H1 (cell line): ENCODE data around the gene WWC2. TPM values are rescaled to one million over a fixed set of nuclear protein-coding genes. Genes with fewer than 3 reads are reported as not detected.

Experiments
- CTCF ChIA-PET: fragments of 300-600 bp; sonication (Branson Sonifier 250); formaldehyde crosslinking; loops from one replicate; lab custom pipeline; 2021; ENCODE audit not compliant: partially characterized antibody; lab: Charles Lee
- POLR2A ChIA-PET: fragments of 300-600 bp; sonication (Branson Sonifier 250); formaldehyde crosslinking; loops from one replicate; lab custom pipeline; 2021; ENCODE audit warnings: inconsistent platforms; ENCODE audit not compliant: partially characterized antibody; lab: Charles Lee
- DNase-seq, 2 experiments: peaks; one replicate each; pipeline versions ENCODE4 v3.0.0 to v3.0.0-alpha.2; 2010 to 2022; ENCODE audit warnings: low spot score in 2 of 2, low read depth in 1 of 2, mixed read lengths in 1 of 2
- FAIRE-seq: peaks from 2 replicates; lab custom pipeline; 2011; peaks lifted over from hg19 to GRCh38; lab: Jason Lieb, UNC
- H2AFZ ChIP-seq: 2 replicates; pipeline ENCODE4 v1.8.1; 2012; ENCODE audit warnings: low read length, inconsistent platforms
- H2AK5ac ChIP-seq: 2 replicates; pipeline ENCODE4 v1.6.1; 2013; ENCODE audit warnings: low read depth, low read length
- H2BK120ac ChIP-seq: replicated peaks from 2 replicates; pipeline ENCODE3; 2013; ENCODE audit warnings: low read depth, low read length, inconsistent platforms
- H2BK12ac ChIP-seq: 2 replicates; pipeline ENCODE4 v1.6.1; 2013; ENCODE audit warnings: low read depth, low read length
- H2BK15ac ChIP-seq: 2 replicates; pipeline ENCODE4 v1.6.1; 2013; ENCODE audit warnings: low read length
- H2BK20ac ChIP-seq: 2 replicates; pipeline ENCODE4 v1.6.1; 2013; ENCODE audit warnings: low read length
- H2BK5ac ChIP-seq: 2 replicates; pipeline ENCODE4 v1.6.1; 2013; ENCODE audit warnings: low read depth, low read length
- H3K14ac ChIP-seq: 2 replicates; pipeline ENCODE4 v1.6.1; 2013; ENCODE audit warnings: inconsistent platforms; ENCODE audit not compliant: insufficient read length
- H3K18ac ChIP-seq: 2 replicates; pipeline ENCODE4 v1.6.1; 2013; ENCODE audit warnings: low read length; ENCODE audit errors: extremely low read depth
- H3K23ac ChIP-seq: 2 replicates; pipeline ENCODE4 v1.6.1; 2013; ENCODE audit warnings: inconsistent platforms; ENCODE audit not compliant: insufficient read length
- H3K23me2 ChIP-seq: 2 replicates; pipeline ENCODE4 v1.6.1; 2013; ENCODE audit warnings: low read depth, low read length
- H3K27ac ChIP-seq: 2 replicates; pipeline ENCODE4 v1.6.1; 2011; ENCODE audit warnings: low read depth, low read length, inconsistent platforms
- H3K27me3 ChIP-seq, 4 experiments: replicated peaks in 1 of 4; 1 replicate in 1 of 4; 2 replicates in 3 of 4; pipeline versions ENCODE4 v1.6.1 to v1.8.1; 2011 to 2013; ENCODE audit warnings: low read length in 3 of 4, mild to moderate bottlenecking in 3 of 4, inconsistent platforms in 2 of 4, mixed read lengths in 2 of 4, moderate library complexity in 1 of 4; ENCODE audit not compliant: control insufficient read depth in 3 of 4, insufficient read depth in 3 of 4; ENCODE audit errors: extremely low read depth in 1 of 4
- H3K36me3 ChIP-seq, 4 experiments: 2 replicates each; pipeline versions ENCODE4 v1.6.1 to v1.8.1; 2011 to 2013; ENCODE audit warnings: mild to moderate bottlenecking in 4 of 4, low read length in 3 of 4, moderate library complexity in 2 of 4, control low read depth in 1 of 4, inconsistent platforms in 1 of 4; ENCODE audit not compliant: insufficient read depth in 4 of 4, control insufficient read depth in 2 of 4
- H3K4ac ChIP-seq: replicated peaks from 2 replicates; pipeline ENCODE3; 2013; ENCODE audit warnings: low read length, low read depth, mixed read lengths, inconsistent platforms; ENCODE audit not compliant: insufficient read length
- H3K4me1 ChIP-seq, 4 experiments: replicated peaks in 1 of 4; 1 replicate in 1 of 4; 2 replicates in 3 of 4; pipeline versions ENCODE4 v1.6.1 to v1.8.1; 2011 to 2013; ENCODE audit warnings: low read length in 3 of 4, inconsistent platforms in 2 of 4, mixed read lengths in 1 of 4; ENCODE audit not compliant: insufficient read depth in 4 of 4, control insufficient read depth in 3 of 4
- H3K4me2 ChIP-seq, 2 experiments: 2 replicates each; pipeline versions ENCODE4 v1.6.1 to v1.8.1; 2011 to 2013; ENCODE audit warnings: low read depth in 2 of 2, low read length in 2 of 2, control low read depth in 1 of 2, inconsistent platforms in 1 of 2, mild to moderate bottlenecking in 1 of 2; ENCODE audit not compliant: insufficient read depth in 1 of 2
- H3K4me3 ChIP-seq, 4 experiments: fragments of 200-600, 300-600 bp in 1 of 4; sonication (generic), shearing (Covaris generic), sonication (Bioruptor Twin) in 1 of 4; 2 replicates each; pipeline versions ENCODE4 v1.5.1 to v1.8.1; 2011 to 2016; ENCODE audit warnings: low read length in 4 of 4, low read depth in 3 of 4, control low read depth in 2 of 4, inconsistent platforms in 2 of 4, mild to moderate bottlenecking in 2 of 4, mixed read lengths in 1 of 4, moderate library complexity in 1 of 4; ENCODE audit not compliant: insufficient read depth in 2 of 4; ENCODE audit errors: extremely low read depth in 1 of 4
- H3K56ac ChIP-seq: replicated peaks from 2 replicates; pipeline ENCODE3; 2013; ENCODE audit warnings: low read depth, mild to moderate bottlenecking, mixed read lengths, low read length, inconsistent platforms; ENCODE audit not compliant: insufficient read length
- H3K79me1 ChIP-seq: 2 replicates; pipeline ENCODE4 v1.6.1; 2013; ENCODE audit warnings: low read depth, low read length, control low read depth
- H3K79me2 ChIP-seq, 2 experiments: 2 replicates each; pipeline versions ENCODE4 v1.6.1 to v1.8.1; 2012 to 2013; ENCODE audit warnings: low read length in 2 of 2, mild to moderate bottlenecking in 2 of 2, inconsistent platforms in 1 of 2; ENCODE audit not compliant: insufficient read depth in 2 of 2, control insufficient read depth in 1 of 2
- H3K9ac ChIP-seq, 4 experiments: replicated peaks in 1 of 4; 1 replicate in 1 of 4; 2 replicates in 3 of 4; pipeline versions ENCODE4 v1.6.1 to v1.8.1; 2011 to 2013; ENCODE audit warnings: low read depth in 3 of 4, low read length in 3 of 4, control low read depth in 2 of 4, mild to moderate bottlenecking in 2 of 4, moderate library complexity in 2 of 4, inconsistent platforms in 1 of 4; ENCODE audit errors: extremely low read depth in 1 of 4
- H3K9me3 ChIP-seq, 2 experiments: 2 replicates each; pipeline versions ENCODE4 v1.6.1 to v1.8.1; 2012 to 2013; ENCODE audit warnings: mild to moderate bottlenecking in 2 of 2, moderate library complexity in 2 of 2, control low read depth in 1 of 2, inconsistent platforms in 1 of 2, low read depth in 1 of 2, low read length in 1 of 2, mixed read lengths in 1 of 2; ENCODE audit not compliant: insufficient read depth in 2 of 2
- H4K20me1 ChIP-seq, 2 experiments: replicated peaks in 1 of 2; 2 replicates each; pipeline versions ENCODE3 to v1.8.1; 2011 to 2013; ENCODE audit warnings: inconsistent platforms in 2 of 2, low read length in 2 of 2, mild to moderate bottlenecking in 1 of 2; ENCODE audit not compliant: insufficient read depth in 2 of 2, control insufficient read depth in 1 of 2
- H4K5ac ChIP-seq: 2 replicates; pipeline ENCODE4 v1.6.1; 2013; ENCODE audit warnings: low read length, low read depth, mixed read lengths, inconsistent platforms; ENCODE audit not compliant: insufficient read length
- H4K8ac ChIP-seq: 2 replicates; pipeline ENCODE4 v1.8.0; 2013; ENCODE audit warnings: mild to moderate bottlenecking, moderate library complexity, low read length, inconsistent platforms; ENCODE audit not compliant: insufficient read depth; ENCODE audit errors: extremely low read depth
- H4K91ac ChIP-seq: replicated peaks from 2 replicates; pipeline ENCODE3; 2013; ENCODE audit warnings: low read length, mixed read lengths, inconsistent platforms; ENCODE audit not compliant: insufficient read length
- BRCA1 ChIP-seq: IDR thresholded peaks from 2 replicates; pipeline ENCODE4 v1.6.1; 2012; ENCODE audit warnings: low read depth, low read length, improper control_type of control experiment
- FOSL1 ChIP-seq: IDR thresholded peaks from 2 replicates; pipeline ENCODE4 v1.6.1; 2011; ENCODE audit warnings: mild to moderate bottlenecking, low read depth, low read length, moderate library complexity; ENCODE audit not compliant: insufficient read depth
- KDM5A ChIP-seq: fragments of 200-600 bp; IDR thresholded peaks from 2 replicates; pipeline ENCODE4 v1.7.1; 2012; ENCODE audit warnings: mild to moderate bottlenecking, low read length, inconsistent platforms, mixed read lengths
- MAFK ChIP-seq: IDR thresholded peaks from 2 replicates; pipeline ENCODE4 v1.6.1; 2012; ENCODE audit warnings: low read depth, mild to moderate bottlenecking, improper control_type of control experiment, low read length
- RBBP5 ChIP-seq: IDR thresholded peaks from 2 replicates; pipeline ENCODE4 v1.7.1; 2012; ENCODE audit warnings: low read depth, mild to moderate bottlenecking, inconsistent platforms, low read length, moderate library complexity, borderline replicate concordance
- SUZ12 ChIP-seq: fragments of 200-600 bp; sonication (generic); IDR thresholded peaks from 2 replicates; pipeline ENCODE4 v1.6.1; 2012; ENCODE audit warnings: mild to moderate bottlenecking, inconsistent platforms, low read length, moderate library complexity, mixed read lengths
- USF2 ChIP-seq: IDR thresholded peaks from 2 replicates; pipeline ENCODE4 v1.6.1; 2011; ENCODE audit warnings: low read length, improper control_type of control experiment
- WGBS, 2 experiments: shearing (Covaris generic) in 1 of 2; methylation state at CpG; one replicate each; pipeline versions ENCODE4 v1.1.6 to v1.1.7; 2013 to 2015; ENCODE audit warnings: low lambda C conversion rate in 2 of 2, mixed read lengths in 2 of 2, inconsistent platforms in 1 of 2, low coverage in 1 of 2, missing lambda C conversion rate in 1 of 2; ENCODE audit not compliant: insufficient replicate concordance in 2 of 2, insufficient coverage in 1 of 2, insufficient read length in 1 of 2; ENCODE audit errors: extremely low coverage in 1 of 2, missing lambda C conversion rate in 1 of 2; 5-methylcytosine and 5-hydroxymethylcytosine counted together
- polyA plus RNA-seq, 7 experiments: library from polyadenylated mRNA; depleted of rRNA in 3 of 7; stranded (reverse) in 5 of 7; unstranded in 2 of 7; fragments of >200 nt in 5 of 7; fragments of 200-250 nt in 2 of 7; gene quantifications; 1 replicate in 5 of 7; 2 replicates in 1 of 7; 4 replicates in 1 of 7; pipeline versions ENCODE4 v1.2.1 to v1.2.3, GENCODE V29; 2011 to 2013; ENCODE audit warnings: missing spikeins in 2 of 7, mixed read lengths in 2 of 7
- total RNA-seq: library from RNA; stranded (reverse); fragmentation: NEBNext Ultra II Directional; extraction: Animal tissue kit (Norgen Biotek cat#: 25700); gene quantifications from 2 replicates; pipeline ENCODE4 v1.2.1, GENCODE V29; 2021
- TF ChIP-seq, protein P1 (sequence below), 3 experiments: IDR thresholded peaks; 1 replicate in 2 of 3; 2 replicates in 1 of 3; pipeline versions ENCODE4 v1.5.1 to v1.6.1; 2011; ENCODE audit warnings: low read length in 3 of 3, mild to moderate bottlenecking in 3 of 3, inconsistent platforms in 2 of 3, low read depth in 1 of 3, moderate library complexity in 1 of 3; ENCODE audit not compliant: insufficient read depth in 1 of 3; ENCODE audit errors: control extremely low read depth in 1 of 3

The WWC2 gene
- total and polyA plus RNA-seq, 2 of the 8 experiments (the other 6 are each of a cell fraction or from before 2014, with no cell fraction given), result 17.6 to 135 TPM

DNA sequence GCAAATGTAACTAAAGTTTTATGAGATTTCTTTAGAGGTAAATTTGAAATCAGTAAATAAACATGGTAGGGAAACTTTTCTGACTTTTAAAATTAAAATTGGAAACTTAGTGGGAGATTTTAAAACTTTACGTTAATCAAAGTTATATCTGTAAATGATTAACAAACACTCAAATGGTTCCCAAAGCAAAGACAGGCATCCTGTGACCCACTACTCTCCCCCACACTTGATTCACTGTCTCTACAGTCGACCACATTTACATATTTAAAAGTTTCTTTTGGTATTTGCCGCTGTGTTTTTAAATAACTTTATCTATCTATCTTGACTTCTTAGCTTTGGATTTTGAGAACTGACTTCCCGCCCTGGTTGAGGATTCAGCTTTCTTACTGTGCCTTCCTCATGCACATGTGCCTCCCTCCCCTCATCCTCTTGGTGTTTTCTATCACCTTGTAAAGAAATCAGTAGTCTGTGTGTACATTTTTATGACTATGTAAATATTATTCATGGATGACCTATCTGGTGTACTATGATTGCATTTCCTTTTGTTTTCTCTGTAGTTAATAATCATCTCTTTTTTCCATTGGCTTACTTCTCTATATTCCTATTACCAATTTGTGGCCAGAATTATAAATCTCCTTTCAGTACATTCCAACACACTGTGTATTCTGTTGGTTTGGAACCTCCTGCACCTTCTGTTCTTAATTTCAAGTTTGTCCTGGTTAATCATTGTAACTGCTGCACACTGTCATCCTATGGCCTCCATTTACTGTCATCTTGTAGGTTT is 72.6 kb downstream of the WWC2 start:
- Histone ChIP-seq H4K8ac (no peak overlapping the region), H3K27me3 (no peaks in the 10 kb centered on the region), H3K36me3 (no peaks in the 10 kb centered on the region), H4K20me1 (peaks cover 2 to 3% of the 10 kb centered on the region in 2 experiments), H3K4me3 (no peak overlapping the region), H3K23ac (no peak overlapping the region), H2BK20ac (no peak overlapping the region), H3K14ac (no peak overlapping the region), H3K9ac (no peak overlapping the region; a peak in 1 of 7 replicates), H3K79me2 (peaks cover 6 to 97% of the 10 kb centered on the region in 2 experiments; a peak in 3 of 4 replicates), H3K4me1 (peaks cover 6 to 26% (median 21%) of the 10 kb centered on the region in 4 experiments), H2BK5ac (no peak overlapping the region; the same call in 1 of the 2 replicates), H3K79me1 (peaks cover 7% of the 10 kb centered on the region), H2AFZ (no peak overlapping the region), H2BK12ac (no peak overlapping the region), H3K27ac (no peak overlapping the region), H2AK5ac (no peak overlapping the region; the same call in 1 of the 2 replicates), H3K23me2 (no peaks in the 10 kb centered on the region), H3K4me2 (peak overlapping the region in 1 of 2 experiments; percentile 21; a peak in 1 of 4 replicates), H3K4ac (no peak overlapping the region), H2BK120ac (no peak overlapping the region), H3K9me3 (no peaks in the 10 kb centered on the region), H4K5ac (no peak overlapping the region), H3K18ac (no peak overlapping the region), H2BK15ac (no peak overlapping the region), H4K91ac (no peak overlapping the region), H3K56ac (no peak overlapping the region)
- POLR2A ChIA-PET, result interaction anchor here (1.4 to 1.8 kb wide), 2 partner anchors 8 to 9 kb away, joined by 3 to 6 read pairs; no protein-coding TSS in a partner anchor
- no peak for DNase-seq
- whole genome bisulfite sequencing, 2 experiments, result 50% methylated on average over 4 of the region's 4 CpGs; no CpG with 5 or more reads in 1 of the 2 experiments
- FAIRE-seq, result peak; percentile 36
- CTCF ChIA-PET, result interaction anchor here (0.6 kb wide), 1 partner anchor 14 kb away, joined by 6 read pairs; no protein-coding TSS in a partner anchor
- TF ChIP-seq, protein P1, sequence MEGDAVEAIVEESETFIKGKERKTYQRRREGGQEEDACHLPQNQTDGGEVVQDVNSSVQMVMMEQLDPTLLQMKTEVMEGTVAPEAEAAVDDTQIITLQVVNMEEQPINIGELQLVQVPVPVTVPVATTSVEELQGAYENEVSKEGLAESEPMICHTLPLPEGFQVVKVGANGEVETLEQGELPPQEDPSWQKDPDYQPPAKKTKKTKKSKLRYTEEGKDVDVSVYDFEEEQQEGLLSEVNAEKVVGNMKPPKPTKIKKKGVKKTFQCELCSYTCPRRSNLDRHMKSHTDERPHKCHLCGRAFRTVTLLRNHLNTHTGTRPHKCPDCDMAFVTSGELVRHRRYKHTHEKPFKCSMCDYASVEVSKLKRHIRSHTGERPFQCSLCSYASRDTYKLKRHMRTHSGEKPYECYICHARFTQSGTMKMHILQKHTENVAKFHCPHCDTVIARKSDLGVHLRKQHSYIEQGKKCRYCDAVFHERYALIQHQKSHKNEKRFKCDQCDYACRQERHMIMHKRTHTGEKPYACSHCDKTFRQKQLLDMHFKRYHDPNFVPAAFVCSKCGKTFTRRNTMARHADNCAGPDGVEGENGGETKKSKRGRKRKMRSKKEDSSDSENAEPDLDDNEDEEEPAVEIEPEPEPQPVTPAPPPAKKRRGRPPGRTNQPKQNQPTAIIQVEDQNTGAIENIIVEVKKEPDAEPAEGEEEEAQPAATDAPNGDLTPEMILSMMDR (IDR thresholded peaks at IDR 0.05; ENCODE audit: control extremely low read depth in 1 of 3, insufficient read depth in 1 of 3, low read depth in 1 of 3, low read length in 3 of 3), result no peak
- no peak for TF ChIP-seq BRCA1
- TF ChIP-seq SUZ12, result no peak
- no peak for TF ChIP-seq USF2
- no peak for TF ChIP-seq MAFK
- TF ChIP-seq KDM5A, result no peak
- no peak for TF ChIP-seq FOSL1
- TF ChIP-seq RBBP5, result no peak
